ENCODE measurements around the gene DLG5.

DLG5 gene

GRCh38 chr10:77909749-77910375 is 16.7 kb downstream of the DLG5 start:
- DNase-seq: no peak

GRCh38 chr10:77909021-77909748 is 17.4 kb downstream of the DLG5 start:
- no peak for DNase-seq

- no peak for DNase-seq
Observed at GRCh38 chr10:77907900-77908717, 18.4 kb downstream of the DLG5 start.

- DNase-seq: no peak
Observed at GRCh38 chr10:77907462-77907861, 19.1 kb downstream of the DLG5 start.

GRCh38 chr10:77906951-77907421 is 19.6 kb downstream of the DLG5 start:
- DNase-seq: no peak

GRCh38 chr10:77905781-77906180 is 20.8 kb downstream of the DLG5 start:
- no peak for DNase-seq

- DNase-seq: no peak
Observed at GRCh38 chr10:77905086-77905748, 21.3 kb downstream of the DLG5 start.

GRCh38 chr10:77904100-77904840 is 22.3 kb downstream of the DLG5 start:
- no peak for DNase-seq

- no peak for DNase-seq
Observed at GRCh38 chr10:77902159-77902558, 24.4 kb downstream of the DLG5 start.

GRCh38 chr10:77901743-77902142 is 24.8 kb downstream of the DLG5 start:
- DNase-seq: no peak

- no peak for DNase-seq
Observed at GRCh38 chr10:77899690-77900089, 26.9 kb downstream of the DLG5 start.

GRCh38 chr10:77899080-77899477 is 27.5 kb downstream of the DLG5 start:
- no peak for DNase-seq

- no peak for DNase-seq
Observed at GRCh38 chr10:77898323-77899079, 28.1 kb downstream of the DLG5 start.

- DNase-seq: no peak
Observed at GRCh38 chr10:77896058-77896457, 30.5 kb downstream of the DLG5 start.

- DNase-seq: no peak
Observed at GRCh38 chr10:77894058-77894457, 32.5 kb downstream of the DLG5 start.

- no peak for DNase-seq
Observed at GRCh38 chr10:77893386-77893785, 33.2 kb downstream of the DLG5 start.

- DNase-seq: no peak
Observed at GRCh38 chr10:77892761-77893160, 33.8 kb downstream of the DLG5 start.

GRCh38 chr10:77892021-77892739 is 34.4 kb downstream of the DLG5 start:
- DNase-seq: no peak

- no peak for DNase-seq
Observed at GRCh38 chr10:77890097-77890496, 36.5 kb downstream of the DLG5 start.

- DNase-seq: peak; percentile 49
Observed at GRCh38 chr10:77889277-77889903, 37.2 kb downstream of the DLG5 start.

GRCh38 chr10:77888356-77888703 is 38.2 kb downstream of the DLG5 start:
- no peak for DNase-seq
